B cell (primary cell): ENCODE results near the gene LTBP3.

ENCODE experiments used
- EZH2 ChIP-seq: IDR thresholded peaks from 2 replicates; pipeline ENCODE4 v1.6.1; 2012; ENCODE audit warnings: borderline replicate concordance, low read depth, mild to moderate bottlenecking, moderate library complexity, low read length; ENCODE audit not compliant: insufficient read depth, poor library complexity, severe bottlenecking
- TF ChIP-seq, protein P1 (sequence below): fragments of 200-600 bp; IDR thresholded peaks from one replicate; pipeline ENCODE4 v1.8.0; 2022; ENCODE audit warnings: antibody characterized with exemption, mild to moderate bottlenecking

DNA sequence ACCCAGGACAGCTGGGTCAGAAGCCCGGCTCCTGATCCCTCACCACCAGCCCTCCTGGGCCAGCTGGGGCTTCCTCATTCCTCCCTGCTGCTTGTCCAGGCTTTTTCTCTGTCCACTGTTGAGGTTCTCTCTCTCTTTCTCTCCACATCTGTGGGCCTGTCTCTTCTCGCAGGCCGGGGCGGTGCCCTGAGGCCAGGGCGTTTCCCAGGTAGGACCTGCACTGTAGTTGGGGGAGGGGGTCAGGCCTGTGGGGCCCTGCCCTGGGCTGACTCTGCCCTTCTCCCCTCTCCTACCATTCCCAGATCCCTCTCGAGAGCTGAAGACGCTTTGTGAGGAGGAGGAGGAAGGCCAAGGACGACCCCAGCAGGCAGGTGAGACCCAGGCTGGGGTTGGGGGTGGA lies 22.6 kb upstream of the LTBP3 start:
- TF ChIP-seq, protein P1, sequence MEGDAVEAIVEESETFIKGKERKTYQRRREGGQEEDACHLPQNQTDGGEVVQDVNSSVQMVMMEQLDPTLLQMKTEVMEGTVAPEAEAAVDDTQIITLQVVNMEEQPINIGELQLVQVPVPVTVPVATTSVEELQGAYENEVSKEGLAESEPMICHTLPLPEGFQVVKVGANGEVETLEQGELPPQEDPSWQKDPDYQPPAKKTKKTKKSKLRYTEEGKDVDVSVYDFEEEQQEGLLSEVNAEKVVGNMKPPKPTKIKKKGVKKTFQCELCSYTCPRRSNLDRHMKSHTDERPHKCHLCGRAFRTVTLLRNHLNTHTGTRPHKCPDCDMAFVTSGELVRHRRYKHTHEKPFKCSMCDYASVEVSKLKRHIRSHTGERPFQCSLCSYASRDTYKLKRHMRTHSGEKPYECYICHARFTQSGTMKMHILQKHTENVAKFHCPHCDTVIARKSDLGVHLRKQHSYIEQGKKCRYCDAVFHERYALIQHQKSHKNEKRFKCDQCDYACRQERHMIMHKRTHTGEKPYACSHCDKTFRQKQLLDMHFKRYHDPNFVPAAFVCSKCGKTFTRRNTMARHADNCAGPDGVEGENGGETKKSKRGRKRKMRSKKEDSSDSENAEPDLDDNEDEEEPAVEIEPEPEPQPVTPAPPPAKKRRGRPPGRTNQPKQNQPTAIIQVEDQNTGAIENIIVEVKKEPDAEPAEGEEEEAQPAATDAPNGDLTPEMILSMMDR, result no peak
- no peak for TF ChIP-seq EZH2
